ENCODE data around the gene CAB39L. TPM values are rescaled to one million over a fixed set of nuclear protein-coding genes. Genes with fewer than 3 reads are reported as not detected.
A peak's percentile ranks its signal among the peaks of the same experiment; 100 is the strongest.

CAB39L gene
- total RNA-seq, 2 donors from 2014 or later = 5.3 to 8.6 TPM

GRCh38 chr13:49353908-49354307 is 90.0 kb downstream of the CAB39L start:
- peaks cover 5% of the 10 kb centered on the region for H3K9me3 Mint-ChIP-seq
- no peaks in the 10 kb centered on the region for H3K36me3 Mint-ChIP-seq (ENCODE audit: low read depth)
- WGBS, 2 experiments (ENCODE audit: insufficient coverage in 1 of 2, insufficient read length in 1 of 2) = 90% methylated on average over 3 of the region's 3 CpGs
- H3K27ac Mint-ChIP-seq = no peak overlapping the region
- Histone ChIP-seq H3K9me3 (ENCODE audit: control insufficient read depth, low read length) (peaks cover 12% of the 10 kb centered on the region), H3K27ac (ENCODE audit: low read depth, low read length) (no peak overlapping the region), H3K9ac (ENCODE audit: extremely low read depth, low read length, poor library complexity, severe bottlenecking) (no peak overlapping the region), H3K27me3 (ENCODE audit: control insufficient read depth, insufficient read depth, low read length, poor library complexity, severe bottlenecking) (no peaks in the 10 kb centered on the region), H3K36me3 (ENCODE audit: control insufficient read depth, insufficient read depth, low read length) (no peaks in the 10 kb centered on the region), H3K4me3 (ENCODE audit: low read length) (no peak overlapping the region), H3K4me1 (ENCODE audit: control insufficient read depth, insufficient read depth, low read length) (no peaks in the 10 kb centered on the region)
- no peak overlapping the region for H3K4me3 Mint-ChIP-seq
- no peaks in the 10 kb centered on the region for H3K27me3 Mint-ChIP-seq (ENCODE audit: insufficient read depth)
- H3K4me1 Mint-ChIP-seq = no peaks in the 10 kb centered on the region
- no peak for TF ChIP-seq CTCF (conservative IDR thresholded peaks at IDR 0.05)
- DNase-seq = no peak

- Mint-ChIP-seq H3K27ac (no peak overlapping the region), H3K27me3 (ENCODE audit: insufficient read depth) (no peaks in the 10 kb centered on the region), H3K4me3 (no peak overlapping the region), H3K36me3 (ENCODE audit: low read depth) (peaks cover 4% of the 10 kb centered on the region), H3K4me1 (no peaks in the 10 kb centered on the region), H3K9me3 (peaks cover 5% of the 10 kb centered on the region)
- 68% methylated on average over 2 of the region's 2 CpGs; no CpG with 5 or more reads in 1 of the 2 experiments for WGBS, 2 experiments (ENCODE audit: insufficient coverage in 1 of 2, insufficient read length in 1 of 2)
- no peak for DNase-seq
- H3K4me3 ChIP-seq (ENCODE audit: low read length) = no peak overlapping the region
- peaks cover 12% of the 10 kb centered on the region for H3K9me3 ChIP-seq (ENCODE audit: control insufficient read depth, low read length)
- no peak for TF ChIP-seq CTCF (conservative IDR thresholded peaks at IDR 0.05)
- H3K27me3 ChIP-seq (ENCODE audit: control insufficient read depth, insufficient read depth, low read length, poor library complexity, severe bottlenecking) = no peaks in the 10 kb centered on the region
- H3K27ac ChIP-seq (ENCODE audit: low read depth, low read length) = no peak overlapping the region
- no peaks in the 10 kb centered on the region for H3K4me1 ChIP-seq (ENCODE audit: control insufficient read depth, insufficient read depth, low read length)
- no peak overlapping the region for H3K9ac ChIP-seq (ENCODE audit: extremely low read depth, low read length, poor library complexity, severe bottlenecking)
- no peaks in the 10 kb centered on the region for H3K36me3 ChIP-seq (ENCODE audit: control insufficient read depth, insufficient read depth, low read length)
Measured at GRCh38 chr13:49351871-49352270, 92.0 kb downstream of the CAB39L start.

- TF ChIP-seq CTCF (conservative IDR thresholded peaks at IDR 0.05) = no peak
- H3K36me3 ChIP-seq (ENCODE audit: control insufficient read depth, insufficient read depth, low read length) = no peaks in the 10 kb centered on the region
- H3K4me1 Mint-ChIP-seq = no peaks in the 10 kb centered on the region
- no peaks in the 10 kb centered on the region for H3K27me3 ChIP-seq (ENCODE audit: control insufficient read depth, insufficient read depth, low read length, poor library complexity, severe bottlenecking)
- peak; percentile 80 for DNase-seq
- no peak overlapping the region for H3K4me3 ChIP-seq (ENCODE audit: low read length)
- no peak overlapping the region for H3K9ac ChIP-seq (ENCODE audit: extremely low read depth, low read length, poor library complexity, severe bottlenecking)
- no peaks in the 10 kb centered on the region for H3K27me3 Mint-ChIP-seq (ENCODE audit: insufficient read depth)
- H3K9me3 ChIP-seq (ENCODE audit: control insufficient read depth, low read length) = no peaks in the 10 kb centered on the region
- no peak overlapping the region for H3K4me3 Mint-ChIP-seq
- peaks cover 4% of the 10 kb centered on the region for H3K36me3 Mint-ChIP-seq (ENCODE audit: low read depth)
- no peak overlapping the region for H3K27ac Mint-ChIP-seq
- H3K27ac ChIP-seq (ENCODE audit: low read depth, low read length) = no peak overlapping the region
- no peaks in the 10 kb centered on the region for H3K4me1 ChIP-seq (ENCODE audit: control insufficient read depth, insufficient read depth, low read length)
- 78 to 85% methylated on average over 2 to 7 of the region's 7 CpGs for WGBS, 2 experiments (ENCODE audit: insufficient coverage in 1 of 2, insufficient read length in 1 of 2)
- H3K9me3 Mint-ChIP-seq = peaks cover 1% of the 10 kb centered on the region
Measured at GRCh38 chr13:49348751-49349150, 95.1 kb downstream of the CAB39L start.
